NCI-H1417 (cell line): ENCODE results near the gene NEU4.

Source experiments
- DNase-seq, 3 experiments: peaks; one replicate each; lab custom pipeline; 2025; lab: John Stamatoyannopoulos, UW

NEU4 gene

DNA sequence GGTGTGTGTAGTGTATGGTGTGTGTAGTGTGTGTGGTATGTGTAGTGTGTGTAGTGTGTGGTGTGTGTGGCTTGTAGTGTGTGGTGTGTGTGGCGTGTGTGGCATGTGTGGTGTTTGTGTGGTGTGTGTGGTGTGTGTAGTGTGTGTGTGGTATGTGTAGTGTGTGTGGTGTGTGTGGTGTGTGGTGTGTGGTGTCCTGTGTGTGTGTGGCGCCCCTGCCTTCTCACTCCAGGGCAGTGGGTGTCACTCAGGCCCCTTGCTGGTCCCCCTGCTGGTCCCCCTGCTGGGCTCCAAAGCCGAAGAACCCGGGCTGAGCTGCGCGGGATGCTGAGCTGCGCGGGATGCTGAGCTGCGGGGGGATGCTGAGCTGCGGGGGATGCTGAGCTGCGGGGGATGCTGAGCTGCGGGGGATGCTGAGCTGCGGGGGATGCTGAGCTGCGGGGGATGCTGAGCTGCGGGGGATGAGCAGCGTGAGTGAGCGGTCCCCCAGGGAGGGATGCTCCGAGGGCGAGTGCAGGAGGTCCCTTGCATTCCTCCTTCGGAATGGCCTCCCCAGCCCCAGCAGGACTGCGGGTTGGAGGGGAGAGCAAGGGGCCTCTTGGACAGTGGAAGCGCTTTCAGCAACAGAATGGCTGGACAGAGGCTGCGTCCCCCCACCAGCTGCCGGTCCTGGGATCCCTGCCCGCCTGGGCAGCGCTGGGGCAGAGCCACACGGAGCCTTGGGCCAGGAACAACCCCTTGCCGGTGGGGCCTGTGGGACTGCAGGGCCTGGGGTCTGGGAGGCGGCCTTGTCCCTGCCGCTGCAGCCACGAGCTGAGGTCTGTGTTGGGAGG is 57.2 kb downstream of the NEU4 start:
- DNase-seq: no peak
